ENCODE results near the gene KDM4E.

Gene KDM4E

GRCh38 chr11:94998285-94998684 is 26.8 kb upstream of the KDM4E start:
- Histone ChIP-seq H3K36me3 (ENCODE audit: control insufficient read depth, low read length) (no peaks in the 10 kb centered on the region), H3K4me1 (ENCODE audit: control insufficient read depth, low read length) (no peaks in the 10 kb centered on the region), H3K4me2 (ENCODE audit: low read length) (no peak overlapping the region), H3K4me3 (ENCODE audit: low read length) (no peak overlapping the region), H3K27ac (ENCODE audit: low read depth, low read length) (no peak overlapping the region), H4K20me1 (ENCODE audit: control insufficient read depth, insufficient read depth, low read depth, low read length) (no peaks in the 10 kb centered on the region), H3K9me3 (ENCODE audit: control insufficient read depth, insufficient read depth, low read length) (no peaks in the 10 kb centered on the region), H3F3A (ENCODE audit: control insufficient read depth, insufficient read depth) (no peaks in the 10 kb centered on the region), H3K27me3 (ENCODE audit: control insufficient read depth, low read length) (peaks cover 6% of the 10 kb centered on the region; the same call in 1 of the 2 replicates), H3K9me2 (replicated peaks; ENCODE audit: control insufficient read depth, low read length) (no peaks in the 10 kb centered on the region), H3K79me2 (ENCODE audit: control insufficient read depth, low read length) (no peaks in the 10 kb centered on the region)
- no peak for TF ChIP-seq CTCF (IDR thresholded peaks at IDR 0.05; ENCODE audit: low read depth, low read length, poor library complexity, severe bottlenecking)
- TF ChIP-seq EZH2phosphoT487 (IDR thresholded peaks at IDR 0.05; ENCODE audit: borderline replicate concordance, low read length) = no peak

GRCh38 chr11:95003716-95004115 is 21.3 kb upstream of the KDM4E start:
- Histone ChIP-seq H3K79me2 (ENCODE audit: control insufficient read depth, low read length) (no peaks in the 10 kb centered on the region), H4K20me1 (ENCODE audit: control insufficient read depth, insufficient read depth, low read depth, low read length) (no peaks in the 10 kb centered on the region)
- TF ChIP-seq CTCF (IDR thresholded peaks at IDR 0.05; ENCODE audit: low read depth, low read length, poor library complexity, severe bottlenecking) (no peak), EZH2phosphoT487 (IDR thresholded peaks at IDR 0.05; ENCODE audit: borderline replicate concordance, low read length) (no peak)

GRCh38 chr11:95005642-95006041 is 19.4 kb upstream of the KDM4E start:
- Histone ChIP-seq H3K36me3 (ENCODE audit: control insufficient read depth, low read length) (no peaks in the 10 kb centered on the region), H3F3A (ENCODE audit: control insufficient read depth, insufficient read depth) (no peaks in the 10 kb centered on the region), H3K4me2 (ENCODE audit: low read length) (no peak overlapping the region), H3K4me3 (ENCODE audit: low read length) (no peak overlapping the region), H3K27me3 (ENCODE audit: control insufficient read depth, low read length) (peaks cover 5% of the 10 kb centered on the region; the same call in 1 of the 2 replicates), H3K27ac (ENCODE audit: low read depth, low read length) (no peak overlapping the region), H3K9me3 (ENCODE audit: control insufficient read depth, insufficient read depth, low read length) (no peaks in the 10 kb centered on the region), H3K9me2 (replicated peaks; ENCODE audit: control insufficient read depth, low read length) (no peaks in the 10 kb centered on the region), H3K4me1 (ENCODE audit: control insufficient read depth, low read length) (no peaks in the 10 kb centered on the region), H3K79me2 (ENCODE audit: control insufficient read depth, low read length) (no peaks in the 10 kb centered on the region), H4K20me1 (ENCODE audit: control insufficient read depth, insufficient read depth, low read depth, low read length) (no peaks in the 10 kb centered on the region)
- TF ChIP-seq EZH2phosphoT487 (IDR thresholded peaks at IDR 0.05; ENCODE audit: borderline replicate concordance, low read length) (no peak), CTCF (IDR thresholded peaks at IDR 0.05; ENCODE audit: low read depth, low read length, poor library complexity, severe bottlenecking) (no peak)

More at GRCh38 chr11:95003716-95004115, 21.3 kb upstream of the KDM4E start:
- Histone ChIP-seq H3F3A (ENCODE audit: control insufficient read depth, insufficient read depth) (no peaks in the 10 kb centered on the region), H3K36me3 (ENCODE audit: control insufficient read depth, low read length) (no peaks in the 10 kb centered on the region), H3K9me2 (replicated peaks; ENCODE audit: control insufficient read depth, low read length) (no peaks in the 10 kb centered on the region), H3K4me1 (ENCODE audit: control insufficient read depth, low read length) (no peaks in the 10 kb centered on the region), H3K4me2 (ENCODE audit: low read length) (no peak overlapping the region), H3K9me3 (ENCODE audit: control insufficient read depth, insufficient read depth, low read length) (no peaks in the 10 kb centered on the region), H3K27me3 (ENCODE audit: control insufficient read depth, low read length) (peaks cover 5% of the 10 kb centered on the region; the same call in 1 of the 2 replicates), H3K4me3 (ENCODE audit: low read length) (no peak overlapping the region), H3K27ac (ENCODE audit: low read depth, low read length) (no peak overlapping the region)
